HL-60/S4 treated with retinoic acid at 250 ng/mL for 4 days and 3 days (cell line): ENCODE results near the gene MAPK7.

Experiments used
- in situ Hi-C: fragments of 300-500 bp; cut with MboI; formaldehyde crosslinking; loops from 2 replicates; pipeline ENCODE4 v1.7.0; 2022; ENCODE audit warnings: low sequenced_read_pairs

Gene MAPK7

GRCh38 chr17:19378416-19379360 lies at the start of gene MAPK7:
Gene MAPK7, plus strand, starts transcription at chr17:19378498. Its CDS starts 403 bp downstream, at chr17:19378901.
- in situ Hi-C loops, result no loop called here

GRCh38 chr17:19329136-19329535 lies 49.2 kb upstream of the MAPK7 start:
- in situ Hi-C loops, result no loop called here

GRCh38 chr17:19329839-19330238 lies 48.5 kb upstream of the MAPK7 start:
- in situ Hi-C loops, result no loop called here

GRCh38 chr17:19330271-19330670 lies 48.0 kb upstream of the MAPK7 start:
- in situ Hi-C loops, result no loop called here

- in situ Hi-C loops, result no loop called here
Measured at GRCh38 chr17:19331134-19331533, 47.2 kb upstream of the MAPK7 start.

GRCh38 chr17:19331543-19332245 lies 46.6 kb upstream of the MAPK7 start:
- in situ Hi-C loops, result no loop called here

- in situ Hi-C loops, result no loop called here
Measured at GRCh38 chr17:19332371-19333131, 45.7 kb upstream of the MAPK7 start.

GRCh38 chr17:19333132-19333440 lies 45.2 kb upstream of the MAPK7 start:
- in situ Hi-C loops, result no loop called here

GRCh38 chr17:19333736-19334290 lies 44.5 kb upstream of the MAPK7 start:
- in situ Hi-C loops, result no loop called here

- in situ Hi-C loops, result no loop called here
Measured at GRCh38 chr17:19334331-19334730, 44.0 kb upstream of the MAPK7 start.

- in situ Hi-C loops, result no loop called here
Measured at GRCh38 chr17:19335951-19336631, 42.2 kb upstream of the MAPK7 start.

- in situ Hi-C loops, result no loop called here
Measured at GRCh38 chr17:19336938-19337711, 41.2 kb upstream of the MAPK7 start.

- in situ Hi-C loops, result no loop called here
Measured at GRCh38 chr17:19337712-19338023, 40.6 kb upstream of the MAPK7 start.

GRCh38 chr17:19338031-19338990 lies 40.0 kb upstream of the MAPK7 start:
- in situ Hi-C loops, result no loop called here

- in situ Hi-C loops, result no loop called here
Measured at GRCh38 chr17:19339341-19339815, 38.9 kb upstream of the MAPK7 start.

- in situ Hi-C loops, result no loop called here
Measured at GRCh38 chr17:19341211-19341631, 37.1 kb upstream of the MAPK7 start.

- in situ Hi-C loops, result no loop called here
Measured at GRCh38 chr17:19341641-19342610, 36.4 kb upstream of the MAPK7 start.
